Naive thymus-derived CD8-positive, alpha-beta T cell (primary cell): ENCODE data around the gene CHST11. TPM values are rescaled to one million over a fixed set of nuclear protein-coding genes. Genes with fewer than 3 reads are reported as not detected.

Source experiments
- ATAC-seq, 2 donors: fragments of 150-1000 bp; cut with Tn5 transposase in 1 of 2; sonication (Bioruptor Pico), chemical (Tn5 transposase) in 1 of 2; 1 replicate in 1 of 2; 2 replicates in 1 of 2; pipeline ENCODE4 v1.10.0; 2021; ENCODE audit warnings: mild to moderate bottlenecking in 2 of 2, moderate library complexity in 2 of 2
- POLR2A ChIA-PET: fragments of 350-600 bp; sonication (Branson Sonifier 250); formaldehyde crosslinking; loops from one replicate; lab custom pipeline; 2021; ENCODE audit warnings: antibody characterized with exemption; lab: Charles Lee
- DNase-seq, 10 donors: peaks; one replicate each; pipeline versions ENCODE4 v3.0.0 to v3.0.0-alpha.2; 2020 to 2022
- H3K27ac Mint-ChIP-seq, 10 donors: one replicate each; pipeline ENCODE4 v1.8.0; 2020 to 2022; ENCODE audit warnings: mild to moderate bottlenecking in 10 of 10, mixed read lengths in 10 of 10, moderate library complexity in 4 of 10, inconsistent platforms in 1 of 10
- H3K27me3 Mint-ChIP-seq, 5 donors: one replicate each; pipeline ENCODE4 v1.8.0; 2021 to 2022; ENCODE audit warnings: mixed read lengths in 5 of 5
- H3K36me3 Mint-ChIP-seq, 3 donors: one replicate each; pipeline ENCODE4 v1.8.0; 2020 to 2022; ENCODE audit warnings: mixed read lengths in 3 of 3, mild to moderate bottlenecking in 2 of 3, inconsistent platforms in 1 of 3
- H3K4me1 Mint-ChIP-seq, 4 donors: one replicate each; pipeline ENCODE4 v1.8.0; 2021 to 2022; ENCODE audit warnings: mixed read lengths in 4 of 4
- H3K4me3 Mint-ChIP-seq, 10 donors: one replicate each; pipeline ENCODE4 v1.8.0; 2020 to 2022; ENCODE audit warnings: mild to moderate bottlenecking in 10 of 10, mixed read lengths in 10 of 10, moderate library complexity in 6 of 10, inconsistent platforms in 1 of 10
- H3K9me3 Mint-ChIP-seq, 9 donors: one replicate each; pipeline ENCODE4 v1.8.0; 2020 to 2022; ENCODE audit warnings: mixed read lengths in 9 of 9, mild to moderate bottlenecking in 3 of 9, inconsistent platforms in 1 of 9, moderate library complexity in 1 of 9
- polyA plus RNA-seq, 3 donors: library from polyadenylated mRNA; unstranded; fragments of 300-500 nt; fragmentation: Illumina TruSeq; gene quantifications; one replicate each; pipeline ENCODE4 v1.2.3, GENCODE V29; 2021
- total RNA-seq, 8 experiments: library from RNA in 2 of 8; stranded (reverse) in 2 of 8; gene quantifications; one replicate each; pipeline ENCODE4 v1.2.3 and lab custom pipeline; 2021 to 2026

The CHST11 gene
- total and polyA plus RNA-seq, 5 experiments from 2014 or later = 23.1 to 35.6 (median 26.8) TPM

DNA sequence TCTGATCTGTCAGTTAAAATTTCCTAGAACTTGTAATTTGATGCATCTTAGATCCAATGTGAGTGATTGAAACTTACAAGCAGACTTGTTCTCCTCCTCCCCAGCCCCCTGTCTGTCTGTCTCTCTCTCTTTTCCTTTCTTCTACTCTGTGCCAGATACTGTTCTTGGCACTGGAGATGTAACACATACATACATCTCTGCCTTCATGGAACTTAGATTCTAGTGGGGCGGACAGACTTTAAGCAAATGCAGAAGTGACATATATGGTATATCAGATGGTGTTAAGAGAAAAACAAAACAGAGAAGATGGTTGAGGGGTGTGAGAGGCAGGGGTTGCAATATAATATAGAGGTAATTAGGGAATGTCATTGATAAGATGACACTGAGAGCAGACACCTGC, 6.6 kb downstream of the CHST11 start:
- no peak for DNase-seq
- Mint-ChIP-seq H3K4me3 (peak overlapping the region; percentile 49 to 88 (median 85)), H3K4me1 (peaks cover 38 to 96% (median 92%) of the 10 kb centered on the region in 4 donors), H3K27me3 (no peaks in the 10 kb centered on the region), H3K36me3 (no peaks in the 10 kb centered on the region), H3K27ac (peak overlapping the region; percentile 72 to 98 (median 94)), H3K9me3 (no peaks in the 10 kb centered on the region)
- ATAC-seq = peak; percentile 22 to 23
- POLR2A ChIA-PET = interaction anchor here (0.5 to 1.7 kb wide), 3 partner anchors 10 to 24 kb away, joined by 3 to 6 read pairs (median 3); no protein-coding TSS in a partner anchor

DNA sequence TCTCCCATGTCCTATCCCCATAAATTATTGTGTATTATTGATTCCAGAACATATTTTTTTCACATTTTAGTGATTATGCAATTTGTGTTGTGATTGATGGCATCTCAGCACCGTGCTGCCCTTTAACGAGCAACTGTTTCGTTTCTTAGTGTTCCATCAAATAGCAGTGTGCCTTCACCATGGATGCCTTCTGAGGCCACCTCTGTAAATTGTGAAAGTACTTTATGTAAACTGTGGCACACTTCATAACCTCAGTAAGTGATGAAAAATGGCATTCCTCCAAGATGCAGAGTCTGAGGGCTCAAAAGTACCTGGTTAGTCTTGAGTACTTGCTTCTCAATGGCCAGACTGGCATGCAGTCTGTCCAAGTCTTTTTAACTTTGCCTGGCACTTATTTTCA, 8.2 kb downstream of the CHST11 start:
- ATAC-seq (no peak), DNase-seq (no peak)
- H3K9me3 Mint-ChIP-seq = no peaks in the 10 kb centered on the region
- no peaks in the 10 kb centered on the region for H3K27me3 Mint-ChIP-seq
- POLR2A ChIA-PET = no interaction called here
- H3K4me3 Mint-ChIP-seq = peak overlapping the region in 9 of 10 donors; percentile 29 to 76 (median 54)
- H3K4me1 Mint-ChIP-seq = peaks cover 46 to 97% (median 94%) of the 10 kb centered on the region in 4 donors
- peak overlapping the region; percentile 45 to 98 (median 88) for H3K27ac Mint-ChIP-seq
- no peaks in the 10 kb centered on the region for H3K36me3 Mint-ChIP-seq

DNA sequence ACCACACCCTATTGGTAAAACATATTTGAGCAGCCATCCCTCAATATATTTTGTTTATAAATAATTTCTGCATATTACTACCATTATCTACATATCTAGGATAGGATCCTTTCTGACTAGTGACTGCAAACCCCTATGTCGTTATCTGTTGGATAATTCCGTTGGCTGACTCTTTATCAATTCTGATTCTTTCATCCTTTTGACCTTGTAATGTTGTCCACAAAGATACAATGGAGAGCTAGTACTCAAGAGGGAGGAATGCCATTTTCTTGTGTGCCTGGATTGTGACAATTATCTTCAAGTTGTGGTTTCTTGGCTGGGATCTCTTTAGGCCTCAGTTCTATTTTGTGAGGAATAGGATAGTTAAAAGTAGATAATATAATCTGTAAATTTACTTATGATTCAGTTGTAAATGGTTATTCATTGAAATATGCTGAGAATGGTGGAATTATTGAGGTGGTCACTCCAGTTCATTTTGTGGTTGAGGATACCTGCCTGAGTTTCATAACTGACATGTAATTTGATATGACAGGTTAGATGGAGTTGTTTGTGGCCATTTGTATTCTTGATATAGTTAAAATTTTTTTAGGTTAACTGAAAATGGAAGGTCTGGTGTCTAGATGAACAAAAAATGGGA, 10.1 kb downstream of the CHST11 start:
- H3K4me3 Mint-ChIP-seq = peak overlapping the region in 9 of 10 donors; percentile 9 to 77 (median 49)
- POLR2A ChIA-PET = interaction anchor here (1.2 kb wide), 1 partner anchor 10 kb away, joined by 6 read pairs; the partner anchor contains the start of gene CHST11
- no peaks in the 10 kb centered on the region for H3K27me3 Mint-ChIP-seq
- H3K4me1 Mint-ChIP-seq = peaks cover 46 to 97% (median 92%) of the 10 kb centered on the region in 4 donors
- H3K9me3 Mint-ChIP-seq = peaks cover 0 to 9% (median 0%) of the 10 kb centered on the region in 9 donors
- ATAC-seq (no peak), DNase-seq (no peak)
- peak overlapping the region in 9 of 10 donors; percentile 34 to 98 (median 80) for H3K27ac Mint-ChIP-seq
- peaks cover 0 to 4% (median 0%) of the 10 kb centered on the region in 3 donors for H3K36me3 Mint-ChIP-seq

DNA sequence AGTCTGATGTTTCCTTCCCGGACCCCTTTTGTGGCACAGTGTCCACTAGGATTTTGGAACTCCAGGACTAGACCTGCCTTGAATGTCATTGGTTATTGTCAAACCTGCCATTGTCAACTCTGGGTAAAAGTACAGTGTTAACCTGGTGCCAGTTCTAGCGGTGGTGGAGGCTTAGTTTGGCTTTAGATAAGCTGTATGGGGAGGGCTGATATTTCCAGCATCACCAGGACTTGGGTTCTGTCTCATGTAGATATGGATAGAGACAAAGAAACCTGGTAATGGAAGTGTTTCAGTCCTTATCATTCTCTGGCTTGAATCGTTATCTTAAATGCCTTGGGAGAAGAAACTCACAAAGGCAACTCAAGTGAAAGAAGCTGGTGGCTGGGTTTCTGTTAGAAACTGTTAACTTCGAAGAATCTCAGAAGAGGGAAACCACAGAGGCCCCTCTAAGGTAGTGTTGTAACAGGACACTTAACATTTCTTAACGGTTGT, 10.6 kb downstream of the CHST11 start:
- no peaks in the 10 kb centered on the region for H3K27me3 Mint-ChIP-seq
- peak overlapping the region in 9 of 10 donors; percentile 27 to 77 (median 49) for H3K4me3 Mint-ChIP-seq
- peaks cover 0 to 4% (median 0%) of the 10 kb centered on the region in 3 donors for H3K36me3 Mint-ChIP-seq
- peaks cover 0 to 9% (median 0%) of the 10 kb centered on the region in 9 donors for H3K9me3 Mint-ChIP-seq
- POLR2A ChIA-PET = interaction anchor here (0.7 to 1.2 kb wide), 3 partner anchors 10 to 252 kb away, joined by 4 to 6 read pairs (median 4); partner anchors contain the start of genes CHST11 and TXNRD1
- DNase-seq (peak in 1 of 10 donors; percentile 24), ATAC-seq (peak in 1 of 2 donors; percentile 26)
- peaks cover 48 to 97% (median 91%) of the 10 kb centered on the region in 4 donors for H3K4me1 Mint-ChIP-seq
- peak overlapping the region in 9 of 10 donors; percentile 27 to 98 (median 80) for H3K27ac Mint-ChIP-seq

DNA sequence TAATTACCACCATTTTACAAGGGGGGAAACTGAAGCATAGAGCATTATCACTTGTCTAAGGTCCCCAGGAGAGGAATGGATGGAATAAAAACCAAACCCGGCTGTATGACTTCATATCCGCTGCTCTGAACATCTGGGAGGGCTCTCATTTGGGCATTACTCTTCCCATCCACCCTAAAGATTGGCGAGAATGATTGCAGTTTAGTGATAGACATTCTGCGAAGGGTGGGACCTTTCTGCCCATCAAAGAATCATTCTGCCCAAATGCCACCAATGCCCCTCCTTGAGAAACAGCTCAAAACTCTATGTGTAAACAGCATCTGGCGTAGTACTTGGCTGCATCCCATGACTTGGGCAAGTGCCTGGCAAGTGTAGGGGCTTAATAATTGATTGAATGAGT, 11.6 kb downstream of the CHST11 start:
- Mint-ChIP-seq H3K4me1 (peaks cover 50 to 97% (median 92%) of the 10 kb centered on the region in 4 donors), H3K9me3 (peaks cover 0 to 9% (median 0%) of the 10 kb centered on the region in 9 donors), H3K4me3 (peak overlapping the region in 5 of 10 donors; percentile 22 to 57 (median 43)), H3K27me3 (no peaks in the 10 kb centered on the region), H3K27ac (peak overlapping the region in 4 of 10 donors; percentile 37 to 98 (median 64)), H3K36me3 (peaks cover 0 to 4% (median 0%) of the 10 kb centered on the region in 3 donors)
- POLR2A ChIA-PET = interaction anchor here (1.1 kb wide), 1 partner anchor 17 kb away, joined by 4 read pairs; no protein-coding TSS in a partner anchor
- DNase-seq (no peak), ATAC-seq (no peak)

DNA sequence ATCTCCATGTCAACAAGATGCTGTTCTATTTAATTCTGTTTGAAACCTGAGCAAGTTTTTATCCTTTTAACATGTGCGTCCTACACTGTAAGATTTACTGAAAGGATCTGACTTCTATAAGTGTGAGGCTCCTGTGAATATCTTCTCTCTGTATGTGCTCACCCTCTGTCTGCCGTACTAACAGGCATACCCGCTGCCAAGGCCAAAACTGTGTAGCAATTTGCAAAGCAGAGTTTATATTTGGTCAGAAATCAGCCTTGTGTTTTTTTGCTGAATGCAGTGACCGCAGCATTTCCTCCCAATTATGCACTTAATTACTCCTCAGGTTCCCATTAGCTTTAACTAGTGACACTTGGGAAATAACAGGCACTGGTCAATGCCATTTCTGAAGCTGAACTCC, 12.3 kb downstream of the CHST11 start:
- Mint-ChIP-seq H3K27ac (peak overlapping the region in 6 of 10 donors; percentile 35 to 98 (median 71)), H3K27me3 (no peaks in the 10 kb centered on the region), H3K9me3 (peaks cover 0 to 9% (median 0%) of the 10 kb centered on the region in 9 donors), H3K36me3 (peaks cover 0 to 4% (median 0%) of the 10 kb centered on the region in 3 donors), H3K4me3 (peak overlapping the region in 4 of 10 donors; percentile 3 to 27 (median 14)), H3K4me1 (peaks cover 51 to 97% (median 92%) of the 10 kb centered on the region in 4 donors)
- no peak for DNase-seq
- no peak for ATAC-seq
- POLR2A ChIA-PET = interaction anchor here (1.3 to 2.3 kb wide), 2 partner anchors 9 to 10 kb away, joined by 4 to 10 read pairs; no protein-coding TSS in a partner anchor

DNA sequence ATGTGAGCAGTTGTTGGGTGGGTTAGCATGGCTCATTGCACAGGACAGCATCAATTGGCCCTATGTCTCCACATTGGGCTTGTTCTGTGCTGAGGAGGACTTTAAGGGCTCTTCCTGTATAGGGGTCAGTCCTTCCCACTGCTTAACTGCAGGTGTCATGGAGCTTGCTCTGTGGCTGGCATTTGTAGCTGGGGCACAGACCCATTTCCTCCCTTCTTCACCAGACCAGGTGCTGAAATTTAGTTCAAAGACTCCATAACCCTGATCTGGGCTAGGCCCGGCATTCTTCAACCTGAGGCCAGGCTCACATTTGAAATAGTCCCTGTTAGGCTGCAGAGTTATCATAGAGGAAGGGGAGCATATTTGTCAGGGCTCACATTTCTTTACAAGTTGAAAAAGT, 12.8 kb downstream of the CHST11 start:
- Mint-ChIP-seq H3K4me1 (peaks cover 51 to 97% (median 92%) of the 10 kb centered on the region in 4 donors), H3K27ac (peak overlapping the region in 8 of 10 donors; percentile 33 to 98 (median 71)), H3K4me3 (peak overlapping the region in 7 of 10 donors; percentile 3 to 52 (median 27)), H3K9me3 (peaks cover 0 to 9% (median 0%) of the 10 kb centered on the region in 9 donors), H3K36me3 (peaks cover 0 to 4% (median 0%) of the 10 kb centered on the region in 3 donors), H3K27me3 (no peaks in the 10 kb centered on the region)
- POLR2A ChIA-PET = interaction anchor here (1.3 to 2.3 kb wide), 2 partner anchors 9 to 10 kb away, joined by 4 to 10 read pairs; no protein-coding TSS in a partner anchor
- peak; percentile 15 to 18 for ATAC-seq
- no peak for DNase-seq

DNA sequence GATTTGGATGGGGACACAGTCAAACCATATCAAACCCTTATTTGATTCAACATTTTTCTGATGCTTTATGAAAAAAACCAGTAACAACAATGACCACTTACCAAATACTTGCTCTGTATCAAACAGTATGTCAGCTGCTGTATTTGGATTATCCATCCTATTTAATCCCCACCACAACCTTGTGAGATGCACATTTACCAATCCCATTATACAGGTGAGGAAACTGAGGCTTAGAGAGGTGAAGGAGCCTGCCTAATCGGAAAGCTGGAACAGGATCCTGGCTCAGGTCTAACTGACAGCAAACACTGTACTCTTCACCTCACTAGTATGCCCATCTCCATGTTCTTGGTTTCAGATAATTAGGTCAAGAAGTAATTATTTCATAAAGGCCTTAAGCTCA, 13.8 kb downstream of the CHST11 start:
- Mint-ChIP-seq H3K36me3 (peaks cover 0 to 4% (median 0%) of the 10 kb centered on the region in 3 donors), H3K9me3 (peaks cover 0 to 9% (median 0%) of the 10 kb centered on the region in 9 donors), H3K4me3 (no peak overlapping the region), H3K27ac (peak overlapping the region in 5 of 10 donors; percentile 34 to 98 (median 82)), H3K27me3 (no peaks in the 10 kb centered on the region), H3K4me1 (peaks cover 45 to 95% (median 92%) of the 10 kb centered on the region in 4 donors)
- POLR2A ChIA-PET = interaction anchor here (2.3 kb wide), 1 partner anchor 11 kb away, joined by 10 read pairs; no protein-coding TSS in a partner anchor
- ATAC-seq = no peak
- DNase-seq = no peak

DNA sequence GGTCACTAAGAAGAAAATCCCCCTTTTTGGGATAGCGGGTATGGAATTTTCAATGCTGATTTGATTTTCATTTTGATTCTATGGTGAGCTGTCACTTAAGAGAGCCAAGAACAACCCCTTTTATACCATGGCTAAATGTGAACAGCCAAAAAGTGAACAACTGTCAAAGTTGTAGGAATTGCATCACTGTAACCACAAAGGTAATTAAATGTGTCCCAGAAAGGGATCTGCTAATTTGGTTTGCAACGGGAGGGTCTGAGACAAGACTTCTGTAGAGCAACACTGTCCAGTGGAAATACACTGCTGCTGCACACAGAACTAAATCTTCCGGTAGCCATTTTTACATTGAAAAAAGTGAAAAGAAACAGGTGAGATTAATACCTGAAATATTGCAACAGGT, 14.6 kb downstream of the CHST11 start:
- H3K4me3 Mint-ChIP-seq = peak overlapping the region in 1 of 10 donors; percentile 28
- H3K36me3 Mint-ChIP-seq = peaks cover 0 to 4% (median 0%) of the 10 kb centered on the region in 3 donors
- ATAC-seq (no peak), DNase-seq (no peak)
- H3K27me3 Mint-ChIP-seq = no peaks in the 10 kb centered on the region
- peak overlapping the region in 2 of 10 donors; percentile 91 to 98 for H3K27ac Mint-ChIP-seq
- peaks cover 44 to 89% (median 85%) of the 10 kb centered on the region in 4 donors for H3K4me1 Mint-ChIP-seq
- H3K9me3 Mint-ChIP-seq = peaks cover 0 to 9% (median 0%) of the 10 kb centered on the region in 9 donors
- POLR2A ChIA-PET = interaction anchor here (1.3 to 2.3 kb wide), 2 partner anchors 12 to 14 kb away, joined by 5 to 10 read pairs; no protein-coding TSS in a partner anchor

DNA sequence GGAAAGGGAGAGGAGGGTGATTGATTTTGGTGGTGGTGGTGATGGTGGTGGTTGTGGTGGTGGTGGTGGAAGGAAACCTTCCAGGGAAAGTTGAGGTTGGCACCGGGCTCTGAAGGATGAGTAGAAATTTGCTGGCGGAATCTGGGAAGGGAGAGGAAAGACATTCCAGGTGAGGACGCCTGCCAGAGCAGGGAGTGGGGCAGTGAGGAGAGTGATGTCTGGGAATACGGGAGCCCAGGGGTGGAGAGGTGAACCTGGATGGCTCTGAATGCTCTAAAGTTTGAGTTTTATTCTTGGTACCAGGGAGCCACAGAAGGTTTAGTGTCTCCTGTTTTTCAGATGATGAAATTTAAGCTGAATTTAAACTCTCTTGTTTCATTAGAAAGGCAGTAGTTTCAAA, 16.0 kb downstream of the CHST11 start:
- peaks cover 0 to 9% (median 0%) of the 10 kb centered on the region in 9 donors for H3K9me3 Mint-ChIP-seq
- peak overlapping the region in 7 of 10 donors; percentile 6 to 80 (median 70) for H3K4me3 Mint-ChIP-seq
- POLR2A ChIA-PET = interaction anchor here (1.6 to 2.0 kb wide), 3 partner anchors 11 to 15 kb away, joined by 5 to 8 read pairs (median 6); no protein-coding TSS in a partner anchor
- peaks cover 39 to 89% (median 84%) of the 10 kb centered on the region in 4 donors for H3K4me1 Mint-ChIP-seq
- DNase-seq (no peak), ATAC-seq (no peak)
- H3K36me3 Mint-ChIP-seq = peaks cover 0 to 4% (median 0%) of the 10 kb centered on the region in 3 donors
- no peaks in the 10 kb centered on the region for H3K27me3 Mint-ChIP-seq
- peak overlapping the region in 7 of 10 donors; percentile 15 to 98 (median 77) for H3K27ac Mint-ChIP-seq

DNA sequence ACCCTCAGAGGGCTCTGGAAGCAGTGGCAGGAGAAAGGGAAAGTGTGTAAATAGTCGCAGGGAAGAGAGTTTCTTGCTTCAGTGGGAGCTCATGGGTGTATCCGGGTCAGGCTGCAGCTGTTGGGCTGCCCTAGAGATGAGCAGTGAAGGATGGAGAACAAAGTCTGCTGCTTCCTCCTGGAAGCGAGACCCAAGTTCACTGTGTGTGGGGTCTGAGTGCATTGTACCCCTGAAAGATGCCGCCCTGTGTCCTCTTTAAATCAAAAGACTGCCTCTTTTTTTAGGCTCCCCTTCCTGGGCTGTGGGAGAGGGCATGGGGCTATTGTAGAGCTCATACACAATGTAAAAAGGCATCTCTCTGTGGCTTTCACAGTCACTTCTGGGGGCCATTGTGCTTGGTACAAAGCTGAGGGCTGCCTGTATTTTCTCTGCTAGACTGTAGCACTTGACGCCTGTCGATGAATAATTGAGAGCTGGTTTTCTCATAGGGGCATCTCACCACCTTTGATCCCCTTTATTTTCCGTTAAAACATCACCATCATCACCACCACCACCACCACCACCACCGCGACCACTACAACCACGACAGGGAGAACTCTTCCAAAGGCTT, 16.7 kb downstream of the CHST11 start:
- Mint-ChIP-seq H3K4me1 (peaks cover 41 to 88% (median 84%) of the 10 kb centered on the region in 4 donors), H3K27ac (peak overlapping the region in 9 of 10 donors; percentile 4 to 98 (median 80)), H3K27me3 (no peaks in the 10 kb centered on the region), H3K4me3 (peak overlapping the region in 9 of 10 donors; percentile 40 to 80 (median 65)), H3K9me3 (peaks cover 0 to 9% (median 0%) of the 10 kb centered on the region in 9 donors), H3K36me3 (peaks cover 0 to 4% (median 0%) of the 10 kb centered on the region in 3 donors)
- DNase-seq = no peak
- ATAC-seq = peak; percentile 44 to 63
- POLR2A ChIA-PET = interaction anchor here (0.8 to 2.0 kb wide), 6 partner anchors 10 to 43 kb away, joined by 3 to 8 read pairs (median 6); no protein-coding TSS in a partner anchor
